ENCODE data around the gene ITGA7. TPM values are rescaled to one million over a fixed set of nuclear protein-coding genes. Genes with fewer than 3 reads are reported as not detected.
"Not testable (repeated sequence)": the region's sequence is repeated elsewhere in the genome, so short reads cannot be mapped to it uniquely, and the experiment has no call there.

The ITGA7 gene
- total RNA-seq, 1 donor from 2014 or later, result 43.4 TPM

DNA sequence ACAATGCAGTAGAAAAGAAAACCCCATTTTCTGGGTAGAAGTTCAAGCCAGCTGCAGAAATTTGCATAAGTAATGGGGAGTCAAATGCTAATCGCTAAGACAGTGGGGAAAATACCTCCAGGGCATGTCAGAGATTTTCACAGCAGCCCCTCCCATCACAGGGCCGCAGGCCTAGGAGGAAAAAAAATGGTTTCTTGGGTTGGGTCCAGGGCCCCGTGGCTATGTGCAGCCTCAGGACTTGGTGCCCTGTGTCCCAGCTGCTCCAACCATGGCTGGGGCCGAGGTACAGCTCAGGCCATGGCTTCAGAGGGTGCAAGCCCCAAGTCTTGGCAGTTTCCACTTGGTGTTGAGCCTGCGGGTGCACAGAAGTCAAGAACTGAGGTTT lies 56.4 kb downstream of the ITGA7 start:
- Histone ChIP-seq H3K36me3 (no peaks in the 10 kb centered on the region), H3K27me3 (no peaks in the 10 kb centered on the region), H3K9ac (no peak overlapping the region), H3K79me2 (ENCODE audit: low read depth) (no peaks in the 10 kb centered on the region), H3K4me2 (no peak overlapping the region), H3K9me3 (ENCODE audit: low read depth) (no peaks in the 10 kb centered on the region), H2AFZ (replicated peaks) (no peak overlapping the region), H3K4me3 (no peak overlapping the region), H3F3A (ENCODE audit: low read depth) (no peaks in the 10 kb centered on the region), H3K4me1 (peaks cover 5% of the 10 kb centered on the region), H3K27ac (no peak overlapping the region), H4K20me1 (ENCODE audit: low read depth) (no peaks in the 10 kb centered on the region)
- Mint-ChIP-seq H3K27ac (no peak overlapping the region), H3K9me3 (peaks cover 22% of the 10 kb centered on the region), H3K4me1 (no peaks in the 10 kb centered on the region), H3K4me3 (no peak overlapping the region), H3K36me3 (no peaks in the 10 kb centered on the region), H3K27me3 (ENCODE audit: insufficient read depth, low read depth) (peaks cover 4% of the 10 kb centered on the region)
- no peak for DNase-seq (ENCODE audit: low spot score)
- TF ChIP-seq EZH2 (IDR thresholded peaks at IDR 0.05) (no peak), EZH2phosphoT487 (IDR thresholded peaks at IDR 0.05) (no peak), CTCF (IDR thresholded peaks at IDR 0.05) (no peak)

DNA sequence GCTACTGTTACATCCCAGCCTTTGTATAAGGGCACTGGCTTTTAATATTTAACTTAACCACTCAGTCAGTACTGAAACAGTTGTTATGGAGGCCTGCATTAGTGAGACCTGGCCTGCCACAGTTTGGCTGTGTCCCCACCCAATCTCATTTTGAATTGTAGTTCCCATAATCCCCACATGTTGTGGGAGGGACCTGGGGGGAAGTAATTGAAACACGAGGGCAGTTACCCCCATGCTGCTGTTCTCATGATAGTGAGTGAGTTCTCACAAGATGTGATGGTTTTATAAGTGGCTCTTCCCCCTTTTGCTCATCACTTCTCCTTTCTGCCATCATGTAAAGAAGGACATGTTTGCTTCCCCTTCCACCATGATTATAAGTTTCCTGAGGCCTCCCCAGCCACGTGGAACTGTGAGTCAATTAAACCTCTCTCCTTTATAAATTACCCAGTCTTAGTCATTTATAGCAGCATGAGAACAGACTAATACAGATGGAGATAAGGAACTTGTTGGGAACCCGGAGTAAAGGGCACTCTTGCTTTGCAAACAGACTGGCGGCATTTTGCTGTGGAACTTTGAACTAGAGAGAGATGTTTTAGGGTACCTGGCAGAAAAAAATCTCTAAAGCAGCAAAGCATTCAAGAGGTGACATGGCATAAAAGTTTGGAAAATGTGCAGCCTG lies 56.9 kb downstream of the ITGA7 start:
- H3K4me3 Mint-ChIP-seq; H3F3A ChIP-seq (ENCODE audit: low read depth); H3K36me3 ChIP-seq; H3K27me3 Mint-ChIP-seq (ENCODE audit: insufficient read depth, low read depth); H3K9me3 ChIP-seq (ENCODE audit: low read depth); H3K4me3 ChIP-seq; H3K4me2 ChIP-seq; H2AFZ ChIP-seq (replicated peaks); H3K9ac ChIP-seq; H3K36me3 Mint-ChIP-seq; H3K27me3 ChIP-seq; H3K4me1 Mint-ChIP-seq; H3K4me1 ChIP-seq; H4K20me1 ChIP-seq (ENCODE audit: low read depth); H3K79me2 ChIP-seq (ENCODE audit: low read depth); H3K27ac ChIP-seq; DNase-seq (ENCODE audit: low spot score): not testable (repeated sequence)
- Mint-ChIP-seq H3K27ac (peak overlapping the region; percentile 93), H3K9me3 (peaks cover 23% of the 10 kb centered on the region)

- Histone ChIP-seq H3K4me1 (peaks cover 5% of the 10 kb centered on the region), H3K27me3 (no peaks in the 10 kb centered on the region), H2AFZ (replicated peaks) (peak overlapping the region; percentile 98), H3F3A (ENCODE audit: low read depth) (no peaks in the 10 kb centered on the region), H3K9ac (no peak overlapping the region), H3K27ac (no peak overlapping the region), H4K20me1 (ENCODE audit: low read depth) (no peaks in the 10 kb centered on the region), H3K79me2 (ENCODE audit: low read depth) (no peaks in the 10 kb centered on the region), H3K9me3 (ENCODE audit: low read depth) (no peaks in the 10 kb centered on the region), H3K4me2 (no peak overlapping the region), H3K4me3 (no peak overlapping the region), H3K36me3 (no peaks in the 10 kb centered on the region)
- TF ChIP-seq EZH2 (IDR thresholded peaks at IDR 0.05) (no peak), EZH2phosphoT487 (IDR thresholded peaks at IDR 0.05) (no peak), CTCF (IDR thresholded peaks at IDR 0.05) (no peak)
- peaks cover 18% of the 10 kb centered on the region for H3K9me3 Mint-ChIP-seq
- H3K27me3 Mint-ChIP-seq (ENCODE audit: insufficient read depth, low read depth), result peaks cover 4% of the 10 kb centered on the region
- H3K36me3 Mint-ChIP-seq, result no peaks in the 10 kb centered on the region
- H3K4me1 Mint-ChIP-seq, result no peaks in the 10 kb centered on the region
- no peak overlapping the region for H3K4me3 Mint-ChIP-seq
- no peak overlapping the region for H3K27ac Mint-ChIP-seq
- no peak for DNase-seq (ENCODE audit: low spot score)
These were observed 60.7 kb downstream of the ITGA7 start for GRCh38 chr12:55647027-55647426.

- Mint-ChIP-seq H3K4me1 (no peaks in the 10 kb centered on the region), H3K4me3 (no peak overlapping the region), H3K36me3 (no peaks in the 10 kb centered on the region), H3K9me3 (peaks cover 14% of the 10 kb centered on the region), H3K27me3 (ENCODE audit: insufficient read depth, low read depth) (no peaks in the 10 kb centered on the region), H3K27ac (no peak overlapping the region)
- H3F3A ChIP-seq (ENCODE audit: low read depth), result no peaks in the 10 kb centered on the region
- no peaks in the 10 kb centered on the region for H3K27me3 ChIP-seq
- H3K4me2 ChIP-seq, result no peak overlapping the region
- no peak overlapping the region for H3K27ac ChIP-seq
- H3K4me1 ChIP-seq, result peaks cover 5% of the 10 kb centered on the region
- no peak for DNase-seq (ENCODE audit: low spot score)
- H4K20me1 ChIP-seq (ENCODE audit: low read depth), result no peaks in the 10 kb centered on the region
- H3K36me3 ChIP-seq, result no peaks in the 10 kb centered on the region
- no peak for TF ChIP-seq EZH2 (IDR thresholded peaks at IDR 0.05)
- TF ChIP-seq CTCF (IDR thresholded peaks at IDR 0.05), result no peak
- no peak overlapping the region for H3K9ac ChIP-seq
- no peak overlapping the region for H2AFZ ChIP-seq (replicated peaks)
- no peak overlapping the region for H3K4me3 ChIP-seq
- no peaks in the 10 kb centered on the region for H3K79me2 ChIP-seq (ENCODE audit: low read depth)
- H3K9me3 ChIP-seq (ENCODE audit: low read depth), result no peaks in the 10 kb centered on the region
These were observed 63.1 kb downstream of the ITGA7 start for GRCh38 chr12:55644591-55644990.

All from neural progenitor cell (in vitro differentiated cells).